Measurements from ENCODE around the gene ABHD18. TPM values are rescaled to one million over a fixed set of nuclear protein-coding genes. Genes with fewer than 3 reads are reported as not detected.
"Not testable (repeated sequence)": the region's sequence is repeated elsewhere in the genome, so short reads cannot be mapped to it uniquely, and the experiment has no call there.

The ABHD18 gene
- polyA plus RNA-seq, 4 donors, result 5.8 to 17.4 (median 10.0) TPM

DNA sequence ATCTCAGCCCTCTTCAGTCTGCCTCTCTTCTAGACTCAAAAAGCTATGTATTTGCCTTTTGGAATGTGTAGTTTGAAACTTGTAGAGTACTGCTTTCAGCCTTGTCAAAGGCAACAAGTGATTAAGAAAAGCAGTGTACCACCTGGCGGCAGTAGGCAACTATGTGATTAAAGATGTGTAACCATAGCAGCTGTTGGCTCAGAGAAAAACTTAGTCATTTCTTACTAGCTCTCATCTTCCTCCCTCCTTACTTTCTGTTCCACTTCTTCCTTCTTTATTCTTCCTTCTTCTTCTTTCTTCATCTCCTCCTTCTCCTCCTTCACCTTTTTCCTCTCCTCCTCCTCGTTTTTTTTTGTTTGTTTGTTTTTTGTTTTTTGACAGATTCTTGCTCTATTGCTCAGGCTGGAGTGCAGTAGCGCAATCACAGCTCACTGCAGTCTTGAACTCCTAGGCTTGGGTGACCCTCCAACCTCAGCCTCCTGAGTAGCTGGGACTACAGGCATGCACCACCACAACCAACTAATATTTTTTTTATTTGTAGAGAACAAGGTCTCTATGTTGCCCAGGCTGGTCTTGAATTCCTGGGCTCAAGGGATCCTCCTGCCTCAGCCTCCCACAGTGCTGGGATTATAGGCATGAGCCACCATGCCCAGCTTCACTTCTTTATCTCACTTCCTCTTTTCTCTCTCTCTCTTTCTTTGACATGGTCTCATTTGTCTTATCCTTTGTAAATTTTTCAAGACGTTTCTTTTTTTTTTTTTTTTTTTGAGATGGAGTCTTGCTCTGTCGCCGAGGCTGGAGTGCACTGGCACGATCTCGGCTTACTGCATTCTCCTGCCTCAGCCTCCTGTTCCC, 32.6 kb downstream of the ABHD18 start:
- DNase-seq (no peak), FAIRE-seq (no peak)
- no peaks in the 10 kb centered on the region for H3K4me1 ChIP-seq (ENCODE audit: control insufficient read depth in 3 of 3, insufficient read depth in 2 of 3, low read depth in 1 of 3, low read length in 2 of 3)
- H3K27ac ChIP-seq (ENCODE audit: low read depth in 1 of 3, low read length in 2 of 3), result no peak overlapping the region
- peaks cover 0 to 9% of the 10 kb centered on the region in 2 donors for H3K9me3 ChIP-seq (ENCODE audit: control insufficient read depth in 2 of 2, insufficient read depth in 1 of 2, low read depth in 1 of 2, low read length in 1 of 2)
- peaks cover 2 to 24% (median 4%) of the 10 kb centered on the region in 3 donors for H3K36me3 ChIP-seq (ENCODE audit: control insufficient read depth in 3 of 3, insufficient read depth in 2 of 3, low read depth in 1 of 3, low read length in 3 of 3)
- WGBS, 3 donors, result 87 to 90% (median 89%) methylated on average over 8 of the region's 8 CpGs
- no peaks in the 10 kb centered on the region for H3K27me3 ChIP-seq (ENCODE audit: control insufficient read depth in 3 of 3, insufficient read depth in 3 of 3, low read length in 3 of 3)
- no peak overlapping the region for H3K4me3 ChIP-seq (ENCODE audit: low read depth in 1 of 3, low read length in 3 of 3)

DNA sequence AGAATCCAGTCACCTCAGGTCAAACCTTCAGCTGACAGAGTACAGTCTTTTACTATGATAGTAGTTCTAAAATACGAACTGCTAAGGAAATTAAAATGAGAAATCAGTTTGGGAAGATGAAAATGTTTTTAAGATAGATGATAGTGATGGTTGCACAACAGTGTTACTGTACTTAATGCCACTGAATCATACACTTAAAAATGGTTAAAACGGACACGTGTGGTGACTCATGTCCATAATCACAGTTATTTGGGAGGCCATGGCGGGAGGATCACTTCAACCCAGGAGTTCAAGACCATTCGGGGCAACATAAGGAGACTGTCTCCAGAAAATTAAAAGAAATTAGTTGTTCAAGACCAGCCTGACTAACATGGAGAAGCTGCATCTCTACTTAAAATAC, 41.4 kb downstream of the ABHD18 start:
- FAIRE-seq (no peak), DNase-seq (no peak)
- no peak overlapping the region for H3K27ac ChIP-seq (ENCODE audit: low read depth in 1 of 3, low read length in 2 of 3)
- no peaks in the 10 kb centered on the region for H3K9me3 ChIP-seq (ENCODE audit: control insufficient read depth in 2 of 2, insufficient read depth in 1 of 2, low read depth in 1 of 2, low read length in 1 of 2)
- H3K27me3 ChIP-seq (ENCODE audit: control insufficient read depth in 3 of 3, insufficient read depth in 3 of 3, low read length in 3 of 3), result no peaks in the 10 kb centered on the region
- no peak overlapping the region for H3K4me3 ChIP-seq (ENCODE audit: low read depth in 1 of 3, low read length in 3 of 3)
- peaks cover 0 to 31% (median 5%) of the 10 kb centered on the region in 3 donors for H3K36me3 ChIP-seq (ENCODE audit: control insufficient read depth in 3 of 3, insufficient read depth in 2 of 3, low read depth in 1 of 3, low read length in 3 of 3)
- no peaks in the 10 kb centered on the region for H3K4me1 ChIP-seq (ENCODE audit: control insufficient read depth in 3 of 3, insufficient read depth in 2 of 3, low read depth in 1 of 3, low read length in 2 of 3)
- 95 to 99% (median 96%) methylated on average over 5 of the region's 5 CpGs for WGBS, 3 donors

DNA sequence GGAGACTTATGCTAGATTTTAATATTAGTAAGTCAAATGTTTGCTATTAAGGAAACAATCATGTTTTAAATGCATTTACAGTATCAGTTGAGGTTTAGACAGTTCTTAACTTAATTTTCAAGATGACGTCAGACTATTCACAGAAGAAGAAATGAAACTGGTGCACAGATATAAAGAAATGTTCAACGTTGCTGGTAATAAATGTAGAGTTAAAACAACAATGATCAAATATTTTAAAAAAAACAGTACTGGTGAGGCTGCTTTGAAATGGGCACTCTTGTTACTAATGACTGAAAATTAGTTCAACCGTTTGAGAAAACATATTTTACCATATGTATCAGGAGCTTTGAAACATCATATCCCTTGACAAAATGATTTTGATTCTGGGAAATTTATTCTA, 44.2 kb downstream of the ABHD18 start:
- no peaks in the 10 kb centered on the region for H3K4me1 ChIP-seq (ENCODE audit: control insufficient read depth in 3 of 3, insufficient read depth in 2 of 3, low read depth in 1 of 3, low read length in 2 of 3)
- H3K27me3 ChIP-seq (ENCODE audit: control insufficient read depth in 3 of 3, insufficient read depth in 3 of 3, low read length in 3 of 3), result no peaks in the 10 kb centered on the region
- DNase-seq (no peak), FAIRE-seq (peak; percentile 23)
- no peak overlapping the region for H3K4me3 ChIP-seq (ENCODE audit: low read depth in 1 of 3, low read length in 3 of 3)
- no peaks in the 10 kb centered on the region for H3K9me3 ChIP-seq (ENCODE audit: control insufficient read depth in 2 of 2, insufficient read depth in 1 of 2, low read depth in 1 of 2, low read length in 1 of 2)
- H3K36me3 ChIP-seq (ENCODE audit: control insufficient read depth in 3 of 3, insufficient read depth in 2 of 3, low read depth in 1 of 3, low read length in 3 of 3), result peaks cover 0 to 31% (median 5%) of the 10 kb centered on the region in 3 donors
- H3K27ac ChIP-seq (ENCODE audit: low read depth in 1 of 3, low read length in 2 of 3), result no peak overlapping the region
- 70 to 75% (median 75%) methylated on average over 3 of the region's 3 CpGs for WGBS, 3 donors

DNA sequence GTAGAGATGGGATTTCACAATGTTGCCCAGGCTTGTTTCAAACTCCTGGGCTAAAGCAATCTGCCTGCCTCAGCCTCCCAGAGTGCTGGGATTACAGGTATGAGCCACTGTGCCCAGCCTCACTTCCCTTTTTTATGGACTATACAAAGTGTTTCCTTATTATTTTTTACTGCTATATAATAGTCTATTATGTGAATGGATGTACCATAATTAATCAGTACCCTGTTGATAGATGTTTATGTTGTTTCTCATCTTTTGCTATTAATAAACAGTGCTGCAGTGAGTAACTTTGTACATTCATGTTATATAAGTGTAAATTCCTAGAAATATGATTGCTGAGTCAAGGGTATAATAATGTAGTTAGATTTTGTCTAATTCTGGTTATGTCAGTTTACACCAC, 60.1 kb downstream of the ABHD18 start:
- H3K27ac ChIP-seq (ENCODE audit: low read depth in 1 of 3, low read length in 2 of 3), result no peak overlapping the region
- no peak overlapping the region for H3K4me3 ChIP-seq (ENCODE audit: low read depth in 1 of 3, low read length in 3 of 3)
- no peaks in the 10 kb centered on the region for H3K27me3 ChIP-seq (ENCODE audit: control insufficient read depth in 3 of 3, insufficient read depth in 3 of 3, low read length in 3 of 3)
- peaks cover 0 to 4% of the 10 kb centered on the region in 2 donors for H3K9me3 ChIP-seq (ENCODE audit: control insufficient read depth in 2 of 2, insufficient read depth in 1 of 2, low read depth in 1 of 2, low read length in 1 of 2)
- FAIRE-seq, result no peak
- H3K4me1 ChIP-seq (ENCODE audit: control insufficient read depth in 3 of 3, insufficient read depth in 2 of 3, low read depth in 1 of 3, low read length in 2 of 3), result no peaks in the 10 kb centered on the region
- H3K36me3 ChIP-seq (ENCODE audit: control insufficient read depth in 3 of 3, insufficient read depth in 2 of 3, low read depth in 1 of 3, low read length in 3 of 3), result peaks cover 2 to 51% (median 14%) of the 10 kb centered on the region in 3 donors
- no peak for DNase-seq

DNA sequence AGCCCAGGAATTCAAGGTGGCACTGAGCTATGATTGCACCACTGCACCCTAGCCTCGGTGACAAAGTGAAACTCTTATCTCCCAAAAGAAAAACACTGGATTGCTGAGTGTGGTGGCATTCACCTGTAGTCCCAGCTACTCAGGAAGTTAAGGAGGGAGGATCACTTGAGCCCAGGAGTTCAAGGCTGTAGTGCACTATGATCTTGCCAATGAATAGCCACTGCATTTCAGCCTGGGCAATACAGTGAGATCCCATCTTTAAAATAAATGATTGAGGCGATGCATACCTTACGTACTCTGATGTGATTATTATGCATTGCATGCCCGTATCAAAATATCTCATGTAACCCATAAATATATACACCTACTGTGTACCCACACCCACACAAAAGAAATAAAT, 64.7 kb downstream of the ABHD18 start:
- Histone ChIP-seq H3K27me3 (ENCODE audit: control insufficient read depth in 3 of 3, insufficient read depth in 3 of 3, low read length in 3 of 3) (no peaks in the 10 kb centered on the region), H3K4me3 (ENCODE audit: low read depth in 1 of 3, low read length in 3 of 3) (no peak overlapping the region), H3K4me1 (ENCODE audit: control insufficient read depth in 3 of 3, insufficient read depth in 2 of 3, low read depth in 1 of 3, low read length in 2 of 3) (no peaks in the 10 kb centered on the region), H3K36me3 (ENCODE audit: control insufficient read depth in 3 of 3, insufficient read depth in 2 of 3, low read depth in 1 of 3, low read length in 3 of 3) (peaks cover 0 to 26% (median 9%) of the 10 kb centered on the region in 3 donors), H3K27ac (ENCODE audit: low read depth in 1 of 3, low read length in 2 of 3) (no peak overlapping the region), H3K9me3 (ENCODE audit: control insufficient read depth in 2 of 2, insufficient read depth in 1 of 2, low read depth in 1 of 2, low read length in 1 of 2) (no peaks in the 10 kb centered on the region)
- WGBS, 3 donors, result 96 to 98% (median 98%) methylated on average over 4 of the region's 4 CpGs
- no peak for DNase-seq
- no peak for FAIRE-seq

DNA sequence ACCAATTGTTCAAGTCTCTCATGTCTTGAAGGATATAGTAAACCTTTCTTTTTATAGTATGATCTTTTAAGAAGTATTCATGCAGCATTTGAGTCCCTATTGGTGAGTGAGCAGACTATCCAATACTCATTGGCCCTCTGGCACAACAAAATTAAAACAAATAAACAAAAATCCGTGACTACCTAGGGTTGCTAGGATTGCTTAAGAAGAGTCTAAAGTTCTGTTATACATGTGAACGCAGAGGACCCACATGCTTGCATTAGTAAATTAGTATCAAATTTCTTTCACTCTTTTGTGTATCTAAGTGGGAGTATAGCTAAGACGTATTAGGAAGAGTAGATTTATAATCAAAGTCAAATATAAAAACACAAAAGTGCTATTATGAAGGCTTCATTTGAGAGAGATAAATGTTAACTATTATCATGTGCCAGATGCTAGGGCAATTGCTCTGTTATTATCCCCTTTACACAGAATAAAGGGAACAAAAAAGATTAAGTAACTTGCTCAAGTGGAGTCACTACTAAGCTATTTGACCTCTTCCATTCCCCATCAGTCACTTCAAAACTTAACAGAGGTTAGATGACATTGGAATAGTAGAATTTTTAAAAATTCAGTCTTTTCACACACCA, 66.7 kb downstream of the ABHD18 start:
- Histone ChIP-seq H3K9me3 (ENCODE audit: control insufficient read depth in 2 of 2, insufficient read depth in 1 of 2, low read depth in 1 of 2, low read length in 1 of 2) (no peaks in the 10 kb centered on the region), H3K27ac (ENCODE audit: low read depth in 1 of 3, low read length in 2 of 3) (no peak overlapping the region), H3K36me3 (ENCODE audit: control insufficient read depth in 3 of 3, insufficient read depth in 2 of 3, low read depth in 1 of 3, low read length in 3 of 3) (peaks cover 0 to 24% (median 12%) of the 10 kb centered on the region in 3 donors), H3K4me1 (ENCODE audit: control insufficient read depth in 3 of 3, insufficient read depth in 2 of 3, low read depth in 1 of 3, low read length in 2 of 3) (no peaks in the 10 kb centered on the region), H3K27me3 (ENCODE audit: control insufficient read depth in 3 of 3, insufficient read depth in 3 of 3, low read length in 3 of 3) (no peaks in the 10 kb centered on the region), H3K4me3 (ENCODE audit: low read depth in 1 of 3, low read length in 3 of 3) (no peak overlapping the region)
- 63 to 71% (median 71%) methylated on average over 3 of the region's 3 CpGs for WGBS, 3 donors
- DNase-seq (peak in 1 of 2 donors; percentile 16), FAIRE-seq (no peak)

DNA sequence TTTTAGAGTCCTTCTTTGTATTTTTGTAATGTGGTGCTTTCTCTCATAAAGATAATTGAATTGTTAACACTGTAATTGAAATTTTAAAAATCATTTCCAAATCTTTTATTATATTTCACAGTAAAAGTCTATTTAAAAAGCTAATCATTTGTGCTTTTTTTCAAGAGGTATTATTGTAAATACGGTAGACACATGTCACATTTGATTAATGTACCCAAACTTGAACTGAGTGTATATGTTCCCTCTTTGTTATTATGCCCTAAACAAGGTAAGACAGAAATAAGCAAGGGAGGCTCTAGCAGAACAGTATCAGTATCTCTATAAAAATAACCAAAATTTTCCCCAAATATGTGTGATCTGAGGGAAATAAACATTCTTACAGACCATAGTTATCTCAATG, 74.4 kb downstream of the ABHD18 start:
- no peak overlapping the region for H3K27ac ChIP-seq (ENCODE audit: low read depth in 1 of 3, low read length in 2 of 3)
- H3K4me3 ChIP-seq (ENCODE audit: low read depth in 1 of 3, low read length in 3 of 3), result no peak overlapping the region
- H3K9me3 ChIP-seq (ENCODE audit: control insufficient read depth in 2 of 2, insufficient read depth in 1 of 2, low read depth in 1 of 2, low read length in 1 of 2), result no peaks in the 10 kb centered on the region
- WGBS, 3 donors, result 92 to 98% (median 93%) methylated on average over 1 of the region's 1 CpG
- H3K27me3 ChIP-seq (ENCODE audit: control insufficient read depth in 3 of 3, insufficient read depth in 3 of 3, low read length in 3 of 3), result no peaks in the 10 kb centered on the region
- peaks cover 0 to 6% (median 3%) of the 10 kb centered on the region in 3 donors for H3K36me3 ChIP-seq (ENCODE audit: control insufficient read depth in 3 of 3, insufficient read depth in 2 of 3, low read depth in 1 of 3, low read length in 3 of 3)
- no peaks in the 10 kb centered on the region for H3K4me1 ChIP-seq (ENCODE audit: control insufficient read depth in 3 of 3, insufficient read depth in 2 of 3, low read depth in 1 of 3, low read length in 2 of 3)
- DNase-seq (no peak), FAIRE-seq (peak; percentile 57)

DNA sequence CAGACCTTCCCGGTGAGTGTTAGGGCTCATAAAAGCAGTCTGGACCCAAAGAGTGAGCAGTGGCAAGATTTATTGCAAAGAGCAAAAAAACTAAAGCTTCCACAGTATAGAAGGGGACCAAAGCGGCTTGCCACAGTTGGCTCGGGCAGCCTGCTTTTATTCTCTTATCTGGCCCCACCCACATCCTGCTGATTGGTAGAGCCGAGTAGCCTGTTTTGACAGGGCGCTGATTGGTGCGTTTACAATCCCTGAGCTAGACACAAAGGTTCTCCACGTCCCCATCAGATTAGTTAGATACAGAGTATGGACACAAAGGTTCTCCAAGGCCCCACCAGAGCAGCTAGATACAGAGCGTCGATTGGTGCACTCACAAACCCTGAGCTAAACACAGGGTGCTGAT, 81.8 kb downstream of the ABHD18 start:
- not testable (repeated sequence) for DNase-seq; H3K9me3 ChIP-seq (ENCODE audit: control insufficient read depth in 2 of 2, insufficient read depth in 1 of 2, low read depth in 1 of 2, low read length in 1 of 2); H3K4me3 ChIP-seq (ENCODE audit: low read depth in 1 of 3, low read length in 3 of 3); H3K27ac ChIP-seq (ENCODE audit: low read depth in 1 of 3, low read length in 2 of 3); H3K36me3 ChIP-seq (ENCODE audit: control insufficient read depth in 3 of 3, insufficient read depth in 2 of 3, low read depth in 1 of 3, low read length in 3 of 3); FAIRE-seq; H3K4me1 ChIP-seq (ENCODE audit: control insufficient read depth in 3 of 3, insufficient read depth in 2 of 3, low read depth in 1 of 3, low read length in 2 of 3); H3K27me3 ChIP-seq (ENCODE audit: control insufficient read depth in 3 of 3, insufficient read depth in 3 of 3, low read length in 3 of 3)
- 87 to 91% (median 88%) methylated on average over 7 to 9 of the region's 9 CpGs for WGBS, 3 donors
